Activated CD4-positive, alpha-beta T cell treated with anti-CD3 and anti-CD28 coated beads for 4 hours (primary cell): ENCODE data around the gene HOXB4.

Experiments used
- DNase-seq, 2 donors: peaks; one replicate each; pipeline ENCODE4 v3.0.0-alpha.2; 2020

HOXB4 gene

DNA sequence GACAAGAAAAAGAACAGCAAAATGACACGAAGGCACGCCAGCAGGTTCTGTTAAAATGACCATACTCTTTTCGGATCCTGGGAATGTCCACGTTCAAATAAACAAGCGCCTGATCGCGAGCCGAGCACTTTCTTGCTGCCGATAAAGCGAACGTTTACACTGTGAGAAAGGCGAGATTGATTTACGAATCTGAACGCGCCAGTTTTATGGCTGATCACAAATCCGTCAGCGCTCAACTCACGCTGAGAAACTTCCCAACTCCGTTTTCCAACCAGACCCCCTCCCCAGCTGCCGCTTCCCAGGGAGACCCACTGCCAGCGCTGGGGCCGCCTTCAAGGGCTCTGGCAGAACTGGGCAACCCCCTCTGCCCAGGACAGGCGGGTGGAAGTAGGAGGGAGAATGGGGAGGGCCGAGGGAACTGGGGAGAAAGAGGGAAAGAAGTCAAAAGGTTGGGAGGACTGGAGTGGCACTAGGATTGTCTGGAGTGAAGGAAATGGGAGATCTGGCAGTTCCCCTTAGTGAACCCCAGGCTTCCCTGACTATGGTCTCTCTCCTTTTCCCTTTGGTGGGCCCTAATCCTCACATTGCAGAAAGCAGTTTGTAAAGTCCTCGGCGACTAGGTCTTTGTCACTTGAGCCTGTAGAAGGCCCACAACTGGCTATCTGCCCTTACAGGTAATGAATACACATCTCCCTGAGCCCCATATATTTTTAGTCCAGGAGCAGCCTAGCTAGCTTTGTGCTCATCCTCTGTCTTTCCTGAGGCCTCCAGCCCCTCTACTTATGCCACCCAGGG, 6.9 kb downstream of the HOXB4 start:
- DNase-seq = no peak

DNA sequence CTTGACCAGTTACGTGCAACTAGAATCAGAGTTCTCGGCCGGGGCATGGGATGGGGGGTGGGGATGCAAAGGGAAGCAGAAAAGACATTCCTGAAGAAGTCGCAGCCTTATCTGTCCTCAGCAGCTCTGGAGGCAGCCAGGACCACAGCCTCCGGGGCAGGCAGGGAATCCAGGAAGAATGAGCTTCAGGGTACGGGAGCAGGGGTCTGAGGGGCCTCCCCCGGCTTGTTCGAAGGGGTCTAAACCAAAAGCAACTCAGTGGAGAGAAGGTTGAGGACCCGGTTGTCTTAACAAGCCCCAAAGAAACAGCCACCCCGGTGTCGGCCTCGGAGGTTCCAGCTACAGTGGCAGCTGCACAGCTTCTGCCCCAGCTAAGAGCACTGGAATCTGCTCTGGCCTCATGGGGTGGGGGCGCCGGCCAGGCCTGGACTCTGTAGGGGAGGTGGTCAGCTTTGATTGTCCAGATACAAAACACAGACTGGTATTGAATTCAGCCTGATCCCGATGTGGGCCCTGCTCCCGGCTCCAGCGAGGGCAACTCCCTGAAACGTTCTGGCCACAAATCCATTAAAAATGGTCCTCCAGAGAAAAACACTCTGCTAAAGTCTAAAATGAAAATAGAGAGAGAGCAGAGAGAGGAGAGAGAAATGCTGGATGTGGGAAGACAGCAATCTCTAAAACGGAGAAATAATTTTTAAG, 7.7 kb downstream of the HOXB4 start:
- DNase-seq = no peak

DNA sequence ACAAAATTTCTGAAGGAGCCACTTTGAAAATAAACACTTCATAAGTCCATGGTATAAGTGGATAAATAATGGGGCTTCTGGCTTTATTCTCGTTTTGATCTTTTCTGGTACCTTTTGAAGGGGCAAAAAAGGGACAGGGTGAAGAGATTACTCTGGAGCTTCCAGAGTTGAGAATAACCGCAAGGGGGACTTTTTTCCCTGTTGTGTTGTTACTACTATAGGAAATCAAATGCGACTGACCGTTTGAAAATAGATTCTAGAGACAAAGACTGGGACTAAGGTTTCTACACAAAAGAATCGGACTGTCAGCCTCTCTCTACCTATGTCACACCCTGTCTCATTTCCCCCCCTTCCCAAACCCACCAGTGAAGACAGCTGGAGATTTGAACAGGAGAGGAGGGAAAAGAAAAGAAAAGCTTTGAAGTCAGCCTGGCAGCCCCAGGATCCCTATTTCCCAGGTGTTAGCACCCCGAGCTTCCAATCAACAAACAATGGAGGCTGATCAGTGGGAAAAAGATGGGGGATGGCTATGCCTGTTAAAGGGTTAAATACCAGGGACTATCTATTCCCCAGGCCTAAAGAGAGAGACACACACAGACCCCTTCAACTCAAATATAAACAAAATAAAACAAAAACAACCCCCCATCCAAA, 8.4 kb downstream of the HOXB4 start:
- DNase-seq = no peak

DNA sequence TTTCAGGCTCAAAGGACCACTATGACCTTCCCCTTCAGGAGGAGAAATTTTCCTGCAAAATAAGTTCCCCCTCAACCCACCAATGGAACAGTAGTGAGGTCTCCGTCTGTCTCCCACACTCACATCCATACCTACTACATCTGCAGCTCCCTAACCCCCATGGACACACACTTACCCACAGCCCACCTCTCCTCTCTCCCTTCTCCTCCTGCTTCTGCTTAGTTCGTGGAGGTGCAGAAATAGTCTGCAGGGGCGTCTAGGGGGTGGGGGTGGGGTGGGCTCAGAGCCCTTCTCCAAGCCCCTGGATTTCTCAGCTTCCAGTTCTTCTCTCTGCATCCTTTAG, 8.9 kb downstream of the HOXB4 start:
- no peak for DNase-seq

DNA sequence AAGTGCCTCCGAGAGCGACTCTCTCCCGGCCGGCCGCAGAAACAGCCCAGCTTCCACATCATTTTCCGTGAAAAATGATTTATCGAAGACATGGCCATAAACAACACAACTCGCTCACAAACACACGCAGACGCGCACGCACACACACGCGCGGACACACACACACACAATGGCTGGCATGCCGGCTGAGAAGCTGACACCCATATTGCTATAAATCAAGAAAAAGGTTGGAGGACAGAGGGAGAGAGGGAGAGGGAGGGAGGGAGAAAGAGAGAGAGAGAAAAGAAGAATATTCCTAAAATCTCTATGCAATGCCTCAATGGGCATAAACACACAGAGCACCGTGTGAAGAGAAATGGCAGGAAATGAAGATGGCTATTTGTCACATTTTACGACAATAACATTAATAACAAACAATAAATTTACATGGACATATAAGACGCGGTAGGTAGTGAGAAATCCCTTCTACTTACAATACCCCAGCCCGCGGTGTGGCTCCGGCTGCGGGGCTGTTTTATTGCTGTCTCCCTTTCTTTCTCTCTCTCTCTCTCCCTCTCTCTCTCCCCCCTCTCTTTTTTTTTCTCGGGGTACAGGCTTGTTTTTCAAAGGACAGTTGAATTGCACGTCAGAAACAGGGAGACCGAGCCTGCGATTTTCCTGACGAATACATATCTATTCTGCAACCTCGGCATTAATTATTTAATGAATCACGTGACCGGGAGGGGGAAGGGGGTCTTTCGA, 9.5 kb downstream of the HOXB4 start:
- no peak for DNase-seq

DNA sequence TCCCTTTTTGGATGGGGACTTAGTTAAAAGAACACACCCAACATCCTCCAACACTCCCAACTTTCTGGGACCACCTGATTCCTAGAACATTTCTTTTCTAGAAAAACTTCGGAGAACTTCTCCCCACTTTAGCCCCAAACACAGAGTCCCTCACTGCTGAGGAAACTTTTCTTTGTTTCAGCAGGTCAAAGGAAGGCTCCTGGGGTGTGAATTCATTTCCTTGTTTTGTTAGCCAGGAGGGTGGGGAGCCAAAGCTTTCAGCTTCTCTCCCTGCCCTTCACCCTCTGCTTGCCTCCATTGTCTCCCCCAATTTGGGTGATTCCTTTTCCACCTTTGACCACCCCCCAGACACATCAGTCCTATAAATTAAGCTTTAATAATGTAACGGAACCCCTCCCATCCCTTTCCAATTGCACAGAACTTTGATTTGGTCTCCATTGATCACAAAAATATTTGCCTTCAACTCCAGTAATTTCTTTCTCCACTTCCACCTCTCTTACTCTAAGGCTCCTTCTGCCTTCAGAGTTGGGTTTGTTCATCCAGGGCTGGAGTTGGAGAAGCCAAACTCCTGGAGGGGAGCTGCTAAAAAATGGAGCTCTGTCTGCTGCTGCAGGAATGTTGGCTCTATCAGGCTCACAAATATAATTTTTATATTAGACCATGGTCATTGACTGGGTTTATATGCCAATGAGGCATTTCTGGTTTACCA, 10.3 kb downstream of the HOXB4 start:
- no peak for DNase-seq

DNA sequence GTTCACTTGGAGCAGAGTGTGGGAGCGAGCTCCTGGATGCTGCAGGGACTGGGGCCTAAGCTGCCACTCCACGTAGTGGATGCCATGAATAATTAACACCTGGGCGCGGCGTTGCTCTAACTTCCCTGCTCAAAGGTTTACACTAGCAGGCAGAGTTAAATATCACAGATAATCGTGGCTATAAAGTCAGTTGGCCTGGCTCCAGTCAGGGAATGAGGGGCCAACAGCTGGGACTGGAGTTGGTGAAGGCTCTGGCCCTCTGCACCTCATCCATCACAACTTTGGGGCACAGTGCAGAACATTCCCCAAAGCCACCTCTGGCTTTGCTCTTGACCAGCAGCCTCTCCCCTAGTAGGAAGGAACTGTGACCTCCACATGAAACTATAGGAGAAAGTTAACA, 10.9 kb downstream of the HOXB4 start:
- no peak for DNase-seq

DNA sequence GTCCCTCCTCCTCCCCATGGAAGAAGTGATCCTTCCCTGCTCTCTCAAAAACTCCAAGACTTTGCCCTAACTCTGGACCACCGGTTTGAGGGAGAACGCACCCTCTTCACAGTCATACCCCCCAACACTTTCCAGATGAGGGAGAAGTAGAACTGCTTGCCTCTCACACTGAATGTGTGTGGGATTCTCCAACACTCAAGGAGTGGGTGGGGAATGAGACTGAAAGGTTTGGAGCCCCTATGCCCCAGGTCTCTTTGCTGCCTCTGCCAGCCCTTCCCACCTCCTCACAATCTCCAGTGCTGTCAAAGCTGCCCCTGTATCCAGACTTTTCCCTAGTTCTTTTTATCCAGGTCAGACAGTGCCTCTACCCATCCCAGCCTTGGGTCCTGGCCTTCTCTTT, 11.4 kb downstream of the HOXB4 start:
- DNase-seq = no peak

DNA sequence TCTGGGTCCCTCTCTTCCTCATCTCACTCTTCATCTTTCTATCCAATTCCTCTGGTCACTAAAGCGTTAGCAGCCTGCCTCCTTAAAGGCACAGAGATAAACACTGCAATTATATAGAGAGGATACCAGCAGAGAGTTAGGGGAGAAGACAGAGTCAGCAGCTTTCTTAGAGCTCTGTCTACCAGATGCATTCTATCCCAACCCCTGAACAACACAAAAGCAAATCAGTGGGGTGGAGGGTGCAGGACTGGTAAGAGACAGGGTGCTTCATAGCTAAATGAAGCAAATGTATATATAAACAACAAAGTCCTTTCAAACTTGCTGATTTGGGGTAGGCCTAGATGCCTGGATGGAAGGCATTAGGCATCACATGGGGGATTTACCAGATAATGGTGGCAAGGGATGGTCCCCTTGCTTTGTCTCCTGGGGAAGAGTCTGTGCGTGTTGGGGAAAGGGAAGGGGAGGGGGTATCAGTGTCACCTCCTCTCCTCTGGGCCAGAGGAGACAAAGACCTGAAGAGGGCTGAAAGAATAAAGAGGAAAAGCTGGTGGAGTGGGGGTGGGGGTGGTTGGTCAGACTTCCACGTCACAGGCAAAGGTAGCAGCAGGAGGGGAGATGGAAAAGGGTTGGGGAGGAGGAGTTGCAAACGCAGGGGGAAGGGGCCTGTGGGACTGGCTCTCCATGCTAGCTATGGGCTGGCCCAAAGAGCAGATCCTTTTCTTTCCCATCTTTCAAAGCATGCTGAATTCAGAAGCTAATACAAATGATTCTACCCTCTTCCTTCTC, 12.0 kb downstream of the HOXB4 start:
- no peak for DNase-seq

DNA sequence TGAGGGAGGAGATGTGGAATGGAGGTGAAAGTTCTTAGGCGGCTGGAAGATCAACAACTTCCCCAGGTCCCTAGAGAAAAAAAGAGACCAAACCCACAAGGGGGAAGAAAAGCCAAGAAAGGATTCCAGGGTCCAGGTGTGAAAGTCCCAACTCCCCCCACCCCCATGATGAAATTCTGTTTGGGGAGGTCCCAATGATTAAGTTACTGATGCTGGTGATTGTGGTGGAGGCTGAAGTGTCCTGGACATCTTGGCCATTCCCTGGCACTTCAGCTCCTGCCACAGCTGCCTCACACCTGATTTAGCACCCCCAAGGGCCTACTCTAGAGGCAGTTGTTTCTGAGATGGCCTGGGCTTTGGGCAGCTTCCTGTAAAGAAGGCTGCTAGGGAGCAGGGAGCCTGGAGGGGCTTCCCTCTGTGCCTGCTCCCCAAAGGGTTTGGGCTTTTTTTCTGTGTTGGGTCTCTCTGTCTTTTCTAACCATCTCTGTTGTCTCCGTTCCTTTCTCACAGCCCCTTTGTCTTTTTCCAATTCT, 13.1 kb downstream of the HOXB4 start:
- no peak for DNase-seq

DNA sequence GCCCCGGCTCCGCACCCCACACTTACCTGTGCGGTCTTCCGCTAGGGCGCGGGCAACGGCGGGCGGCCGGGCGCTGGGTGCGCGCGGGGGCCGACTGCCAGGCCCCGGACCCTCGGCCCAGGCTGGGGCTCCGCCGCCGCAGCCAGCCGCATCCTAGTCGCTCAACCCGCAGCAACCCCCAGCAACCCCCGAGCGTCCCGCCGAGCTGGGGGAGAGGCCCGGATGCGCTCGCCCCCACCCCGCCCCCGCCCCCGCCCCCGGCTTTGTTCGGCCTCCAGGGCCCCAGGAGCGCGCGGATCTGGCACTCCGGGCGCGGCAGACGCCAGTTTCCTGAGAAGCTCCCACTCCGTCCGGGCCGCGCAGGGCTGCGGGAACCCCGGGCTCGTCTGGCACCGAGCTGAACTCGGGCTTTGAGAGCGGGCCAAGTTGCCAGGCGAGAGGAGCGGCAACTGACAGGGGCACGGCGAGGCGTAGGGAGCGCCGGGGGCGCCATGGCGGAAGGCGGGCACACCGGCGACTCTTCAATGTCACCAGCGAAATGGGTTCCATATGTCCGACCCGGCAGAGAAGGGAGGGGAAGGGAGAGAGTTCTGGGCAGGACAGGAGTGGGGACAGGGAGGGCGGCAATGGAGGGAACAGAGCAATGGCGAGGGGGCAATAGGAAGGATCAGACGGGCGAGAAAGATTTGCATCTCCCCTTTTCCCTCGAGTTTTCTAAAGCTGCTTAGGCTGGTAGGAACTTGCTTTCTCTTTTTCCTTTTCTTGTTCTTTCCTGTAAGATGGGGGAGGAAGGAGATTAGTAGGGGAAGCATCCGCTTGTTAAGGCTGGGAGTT, 13.7 kb downstream of the HOXB4 start:
- DNase-seq = no peak

DNA sequence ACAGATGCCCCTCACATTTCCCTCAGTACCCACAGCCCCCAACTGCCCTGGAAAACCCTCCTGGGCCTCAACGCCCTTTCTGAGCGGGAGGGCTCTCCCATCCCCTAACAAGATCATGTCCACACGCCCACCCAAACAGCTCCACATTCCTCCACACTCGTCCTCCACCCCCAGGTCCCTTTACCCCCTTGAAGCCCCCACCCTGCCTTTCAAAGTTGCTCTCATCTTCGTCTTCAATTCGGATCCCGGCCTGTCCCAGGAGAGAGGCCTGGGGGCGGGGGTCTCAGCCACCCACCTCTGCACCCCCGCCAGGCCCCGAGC, 14.3 kb downstream of the HOXB4 start:
- DNase-seq = no peak

DNA sequence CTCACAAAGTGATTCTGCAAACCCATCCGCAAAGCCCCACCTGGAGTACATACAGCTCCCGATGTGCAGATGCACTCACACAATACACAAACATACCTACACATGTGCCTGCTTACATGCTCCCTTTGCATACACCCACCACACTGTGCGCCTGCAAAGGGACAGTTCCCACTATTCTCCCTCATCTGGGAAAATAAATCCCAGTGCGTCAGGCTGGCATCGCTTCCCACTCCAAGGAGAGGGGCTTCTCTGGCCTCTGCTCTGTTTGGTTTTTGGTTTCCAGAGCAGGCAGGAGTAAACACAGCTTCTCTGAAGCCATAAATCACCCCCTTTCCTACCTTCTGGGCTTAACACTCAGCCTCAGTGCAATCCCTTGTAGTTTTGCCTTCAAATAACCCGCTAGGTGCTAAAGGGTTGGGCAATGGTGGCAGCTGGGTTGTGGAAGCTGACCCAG, 14.7 kb downstream of the HOXB4 start:
- no peak for DNase-seq

DNA sequence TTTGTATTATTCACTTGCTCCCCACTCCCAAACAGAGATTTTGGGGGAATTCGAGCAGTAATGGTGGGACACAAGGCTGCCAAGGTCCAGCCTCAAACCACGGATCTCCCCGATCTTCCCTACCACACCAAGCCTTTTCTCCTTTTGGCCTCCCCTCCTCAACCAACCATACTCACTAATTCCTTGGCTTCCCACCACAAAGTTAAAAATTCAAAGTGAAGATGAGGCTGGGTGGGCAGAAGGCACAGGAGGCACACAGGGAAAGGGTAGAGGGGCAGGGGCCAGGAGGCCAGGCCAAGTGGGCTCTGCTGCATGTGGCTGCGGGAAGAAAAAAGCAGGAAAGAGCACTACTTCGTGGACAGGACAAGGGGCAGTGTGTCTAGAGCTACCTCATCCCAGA, 15.2 kb downstream of the HOXB4 start:
- no peak for DNase-seq

DNA sequence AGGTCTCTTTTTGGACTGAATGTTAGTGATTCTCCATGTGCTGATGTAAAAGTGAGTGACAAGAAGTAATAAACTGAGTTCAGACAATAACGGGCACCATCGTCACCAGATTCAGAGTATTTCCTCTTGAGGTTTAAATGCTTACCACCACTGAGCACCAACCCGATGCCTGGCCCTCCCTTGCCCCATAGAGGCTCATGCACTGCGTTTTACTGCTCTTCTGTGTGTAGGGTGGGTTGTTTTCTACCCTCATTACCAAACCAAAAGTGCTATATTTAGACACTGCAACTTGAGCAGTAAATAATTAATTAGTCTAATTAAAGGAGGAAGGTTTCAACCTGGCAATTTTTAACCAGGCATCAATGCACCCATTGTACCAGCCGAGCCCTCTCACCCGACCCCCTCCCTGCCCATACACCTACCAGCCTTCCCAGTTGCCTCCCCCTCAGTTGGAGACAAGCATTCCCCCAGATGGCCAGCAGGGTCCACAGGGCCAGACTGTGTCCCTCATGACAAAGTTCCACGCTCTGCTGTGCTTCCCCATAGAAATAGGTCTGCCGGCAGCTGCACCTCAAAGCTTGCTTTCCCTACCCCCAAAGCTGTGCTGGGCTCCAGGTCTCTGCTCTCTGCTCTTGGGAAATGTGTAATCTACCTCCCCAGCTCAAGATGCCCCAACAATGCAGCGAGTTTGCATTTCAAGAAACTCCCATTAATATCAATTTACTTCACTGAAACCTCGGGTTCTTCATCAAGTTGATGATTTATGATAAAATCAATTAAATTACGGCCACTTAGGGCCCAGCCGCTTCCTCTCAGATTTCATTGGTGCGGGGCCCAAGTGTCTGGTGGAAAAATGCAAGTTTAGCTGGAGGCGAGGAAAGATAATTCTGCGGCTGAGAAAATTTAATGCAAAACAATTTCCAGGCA, 16.0 kb downstream of the HOXB4 start:
- no peak for DNase-seq

DNA sequence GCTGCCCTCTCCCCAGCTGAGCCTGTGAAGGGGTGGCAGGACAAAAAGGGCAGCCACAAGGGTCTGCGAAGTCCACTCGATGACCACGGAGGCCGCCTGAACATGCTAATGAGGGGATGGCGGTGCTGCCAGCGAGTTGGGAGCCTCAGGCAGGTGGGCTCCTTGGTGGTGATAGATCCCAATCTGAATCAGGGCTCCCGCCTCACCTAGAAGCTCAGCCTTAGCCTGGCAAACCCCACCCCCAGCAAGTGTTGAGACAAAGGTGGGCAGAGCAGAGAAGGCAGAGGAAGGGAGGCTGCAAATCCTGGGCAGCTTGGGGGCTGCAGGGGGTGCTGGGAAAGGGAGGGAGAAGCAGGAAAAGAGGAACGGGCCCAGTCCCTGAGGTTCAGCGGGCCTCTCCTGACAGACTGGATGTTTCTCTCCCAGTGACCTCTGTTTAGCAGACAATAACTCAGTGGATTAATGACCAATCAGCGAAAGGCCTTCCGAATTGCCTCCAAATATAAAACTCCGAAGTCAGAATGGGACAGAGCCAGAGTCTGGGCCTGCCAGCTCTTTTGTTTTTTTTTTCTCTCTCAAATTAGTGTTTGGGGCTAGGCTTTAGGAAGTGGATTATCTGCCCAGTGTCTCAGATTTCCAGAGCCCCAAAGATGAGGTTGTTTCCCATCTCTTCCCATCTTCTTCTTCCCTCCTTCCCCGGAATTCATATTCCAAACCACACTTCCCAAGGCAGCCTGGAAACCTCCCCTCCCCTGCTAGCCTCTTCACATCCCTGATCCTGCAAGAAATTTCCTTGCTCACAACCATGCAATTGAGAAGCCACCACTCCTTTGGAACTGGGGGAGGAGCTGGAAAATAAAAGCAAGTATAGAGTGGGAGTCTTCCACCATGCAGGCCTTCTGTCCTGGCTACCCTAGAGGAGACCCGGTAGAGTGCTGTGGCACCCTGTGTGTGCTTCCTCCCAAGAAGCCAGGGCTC, 18.0 kb downstream of the HOXB4 start:
- no peak for DNase-seq

DNA sequence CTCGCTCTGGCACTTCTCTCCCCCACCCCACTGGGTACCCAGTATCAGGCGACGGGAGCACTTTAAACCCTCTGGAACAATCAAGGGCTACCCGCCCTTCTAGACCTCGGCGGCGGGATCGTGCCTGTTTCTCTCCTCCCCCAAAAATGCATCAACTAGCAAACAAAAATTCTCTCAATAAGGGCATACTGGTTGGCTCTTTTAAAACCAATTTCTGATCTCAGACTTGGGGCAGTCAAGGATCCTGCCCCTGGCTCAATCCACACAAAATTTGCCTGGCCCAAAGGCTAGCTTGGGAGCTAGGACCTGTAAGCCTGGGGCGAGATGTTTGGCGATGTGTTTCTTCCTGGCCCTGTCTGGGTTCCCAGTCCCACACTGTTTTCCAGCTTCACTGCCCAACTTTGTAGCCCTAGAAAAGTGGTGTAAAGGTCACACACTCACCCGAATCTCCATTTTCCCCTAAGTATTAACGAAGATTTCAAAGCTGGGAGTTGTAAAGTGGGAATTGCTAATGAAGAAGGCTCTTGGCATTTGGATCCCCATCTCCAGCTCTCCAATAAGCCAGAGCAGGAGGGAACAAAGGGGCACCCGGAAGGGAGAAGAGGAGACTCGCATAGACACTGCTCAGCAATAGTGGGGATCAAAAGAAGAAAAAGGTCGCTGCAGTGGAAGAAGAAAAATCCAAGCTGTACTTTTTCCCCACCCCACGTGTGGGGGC, 18.9 kb downstream of the HOXB4 start:
- DNase-seq = no peak

DNA sequence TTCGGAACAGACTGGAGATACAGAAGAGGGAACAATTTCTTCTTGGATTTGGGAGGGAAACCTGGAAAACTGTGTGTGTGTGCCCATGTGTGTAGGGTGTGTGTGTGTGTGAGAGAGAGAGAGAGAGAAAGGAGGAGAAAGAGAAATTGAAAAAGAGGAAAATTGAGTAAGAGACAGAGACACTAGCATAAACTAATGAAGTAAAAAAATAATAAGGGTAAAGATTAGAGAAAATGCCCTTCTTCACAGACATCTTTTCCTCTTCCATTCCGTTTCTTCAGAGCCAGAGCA, 19.4 kb downstream of the HOXB4 start:
- no peak for DNase-seq
